ENCODE data around the gene TCF12.

The TCF12 gene

GRCh38 chr15:56918046-56918938 is at the start of gene TCF12:
TCF12 (plus strand) TSS chr15:56918644; CDS start chr15:56919914, 1,270 bp downstream.
- peak; percentile 96 for DNase-seq

- peak; percentile 65 for DNase-seq
Observed at GRCh38 chr15:56869573-56869972, 48.9 kb upstream of the TCF12 start.

GRCh38 chr15:56871185-56871584 is 47.3 kb upstream of the TCF12 start:
- DNase-seq = no peak

- no peak for DNase-seq
Observed at GRCh38 chr15:56871867-56872266, 46.6 kb upstream of the TCF12 start.

- DNase-seq = peak; percentile 37
Observed at GRCh38 chr15:56877255-56877970, 41.0 kb upstream of the TCF12 start.

GRCh38 chr15:56879502-56879901 is 38.9 kb upstream of the TCF12 start:
- DNase-seq = no peak

- peak; percentile 18 for DNase-seq
Observed at GRCh38 chr15:56883088-56883487, 35.4 kb upstream of the TCF12 start.

GRCh38 chr15:56886363-56886931 is 32.0 kb upstream of the TCF12 start:
- peak; percentile 42 for DNase-seq

GRCh38 chr15:56886932-56887781 is 31.3 kb upstream of the TCF12 start:
- DNase-seq = peak; percentile 93

GRCh38 chr15:56887782-56888438 is 30.5 kb upstream of the TCF12 start:
- DNase-seq = peak; percentile 45

GRCh38 chr15:56890038-56890437 is 28.4 kb upstream of the TCF12 start:
- DNase-seq = no peak

GRCh38 chr15:56891852-56892440 is 26.5 kb upstream of the TCF12 start:
- DNase-seq = no peak

- DNase-seq = no peak
Observed at GRCh38 chr15:56892659-56893363, 25.6 kb upstream of the TCF12 start.

GRCh38 chr15:56893364-56893678 is 25.1 kb upstream of the TCF12 start:
- DNase-seq = no peak

GRCh38 chr15:56894601-56895000 is 23.8 kb upstream of the TCF12 start:
- no peak for DNase-seq

- DNase-seq = no peak
Observed at GRCh38 chr15:56901931-56902330, 16.5 kb upstream of the TCF12 start.

GRCh38 chr15:56906766-56907165 is 11.7 kb upstream of the TCF12 start:
- DNase-seq = no peak

GRCh38 chr15:56910801-56911200 is 7.6 kb upstream of the TCF12 start:
- DNase-seq = no peak

GRCh38 chr15:56913241-56913640 is 5.2 kb upstream of the TCF12 start:
- DNase-seq = peak; percentile 40

GRCh38 chr15:56913670-56914069 is 4.8 kb upstream of the TCF12 start:
- DNase-seq = peak; percentile 62

GRCh38 chr15:56915888-56916287 is 2.6 kb upstream of the TCF12 start:
- DNase-seq = no peak
